ENCODE data around the gene SCARB1. TPM values are rescaled to one million over a fixed set of nuclear protein-coding genes. Genes with fewer than 3 reads are reported as not detected.
A peak's percentile ranks its signal among the peaks of the same experiment; 100 is the strongest.

The SCARB1 gene
- polyA plus RNA-seq, 2 donors, result 7.4 to 8.6 TPM

DNA sequence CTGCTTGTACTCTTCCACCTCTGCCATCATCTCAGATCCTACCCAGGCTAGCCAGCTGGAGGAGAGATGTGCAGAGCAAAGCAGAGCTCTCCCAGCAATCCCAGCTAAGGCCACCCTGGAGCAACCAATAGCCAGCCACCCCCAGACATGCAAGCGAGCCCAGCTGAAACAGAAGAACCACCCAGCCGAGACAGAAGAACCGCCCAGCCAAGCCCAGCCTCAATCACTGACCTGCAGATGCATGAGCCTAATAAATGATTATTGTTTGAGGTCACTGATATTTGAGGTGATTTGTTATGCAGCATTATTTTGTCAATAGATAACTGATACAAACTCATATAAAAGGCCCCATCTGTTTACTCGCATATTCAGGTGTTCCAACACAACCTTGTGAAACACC, 106.3 kb downstream of the SCARB1 start:
- H3K27me3 ChIP-seq (ENCODE audit: control insufficient read depth in 1 of 2, insufficient read depth in 2 of 2, low read length in 2 of 2), result no peaks in the 10 kb centered on the region
- H3K9me3 ChIP-seq (ENCODE audit: control insufficient read depth in 2 of 2, insufficient read depth in 1 of 2, low read depth in 1 of 2, low read length in 1 of 2), result peaks cover 0 to 15% of the 10 kb centered on the region in 2 donors
- peaks cover 0 to 8% of the 10 kb centered on the region in 2 donors for H3K4me1 ChIP-seq (ENCODE audit: control insufficient read depth in 2 of 2, insufficient read depth in 2 of 2, low read length in 1 of 2)
- no peaks in the 10 kb centered on the region for H3K36me3 ChIP-seq (ENCODE audit: control insufficient read depth in 2 of 2, insufficient read depth in 2 of 2, low read length in 1 of 2)
- no peak overlapping the region for H3K4me3 ChIP-seq (ENCODE audit: low read depth in 1 of 2, low read length in 2 of 2)
- 95 to 100% methylated on average over 4 of the region's 4 CpGs for WGBS, 2 donors
- H3K27ac ChIP-seq (ENCODE audit: low read depth in 2 of 2, low read length in 1 of 2), result no peak overlapping the region

DNA sequence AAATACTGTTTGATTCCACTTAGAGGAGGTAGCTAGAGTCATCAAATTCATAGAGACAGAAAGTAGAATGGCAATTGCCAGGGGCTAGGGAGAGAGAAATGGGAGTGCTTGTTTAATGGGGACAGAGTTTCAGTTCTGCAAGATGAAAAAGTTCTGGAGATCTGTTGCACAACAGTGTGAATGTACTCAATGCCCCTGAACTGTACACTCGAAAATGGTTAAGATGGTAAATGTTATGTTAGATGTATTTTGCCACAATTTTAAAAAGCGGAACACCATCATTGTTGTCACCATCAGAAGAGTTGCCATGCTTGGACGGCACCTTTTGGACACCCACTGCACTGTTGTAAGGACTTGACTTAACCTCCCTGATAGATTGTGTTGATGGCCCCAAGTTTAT, 106.9 kb downstream of the SCARB1 start:
- Histone ChIP-seq H3K36me3 (ENCODE audit: control insufficient read depth in 2 of 2, insufficient read depth in 2 of 2, low read length in 1 of 2) (no peaks in the 10 kb centered on the region), H3K9me3 (ENCODE audit: control insufficient read depth in 2 of 2, insufficient read depth in 1 of 2, low read depth in 1 of 2, low read length in 1 of 2) (peaks cover 0 to 14% of the 10 kb centered on the region in 2 donors), H3K4me1 (ENCODE audit: control insufficient read depth in 2 of 2, insufficient read depth in 2 of 2, low read length in 1 of 2) (peaks cover 0 to 8% of the 10 kb centered on the region in 2 donors), H3K27ac (ENCODE audit: low read depth in 2 of 2, low read length in 1 of 2) (no peak overlapping the region), H3K27me3 (ENCODE audit: control insufficient read depth in 1 of 2, insufficient read depth in 2 of 2, low read length in 2 of 2) (no peaks in the 10 kb centered on the region), H3K4me3 (ENCODE audit: low read depth in 1 of 2, low read length in 2 of 2) (no peak overlapping the region)
- 93 to 96% methylated on average over 3 of the region's 3 CpGs for WGBS, 2 donors

DNA sequence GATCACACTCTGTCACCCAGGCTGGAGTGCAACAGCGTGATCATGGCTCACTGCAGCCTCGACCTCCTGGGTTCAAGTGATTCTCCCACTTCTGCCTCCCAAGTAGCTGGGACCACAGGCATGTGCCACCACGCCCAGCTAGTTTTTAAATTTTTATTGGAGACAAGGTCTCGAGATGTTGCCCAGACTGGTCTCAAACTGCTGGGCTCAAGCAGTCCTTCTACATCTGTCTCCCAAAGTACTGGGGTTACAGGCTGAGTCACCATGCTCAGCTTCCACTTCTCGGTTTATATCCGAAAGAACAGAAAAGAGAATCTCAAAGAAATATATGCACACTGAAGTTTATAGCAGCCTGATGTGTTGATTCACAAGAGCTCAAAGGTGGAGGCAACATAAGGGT, 107.5 kb downstream of the SCARB1 start:
- WGBS, 2 donors, result 73 to 84% methylated on average over 6 of the region's 6 CpGs
- no peaks in the 10 kb centered on the region for H3K36me3 ChIP-seq (ENCODE audit: control insufficient read depth in 2 of 2, insufficient read depth in 2 of 2, low read length in 1 of 2)
- H3K27me3 ChIP-seq (ENCODE audit: control insufficient read depth in 1 of 2, insufficient read depth in 2 of 2, low read length in 2 of 2), result no peaks in the 10 kb centered on the region
- no peak overlapping the region for H3K4me3 ChIP-seq (ENCODE audit: low read depth in 1 of 2, low read length in 2 of 2)
- peaks cover 0 to 14% of the 10 kb centered on the region in 2 donors for H3K9me3 ChIP-seq (ENCODE audit: control insufficient read depth in 2 of 2, insufficient read depth in 1 of 2, low read depth in 1 of 2, low read length in 1 of 2)
- peak overlapping the region; percentile 79 to 84 for H3K27ac ChIP-seq (ENCODE audit: low read depth in 2 of 2, low read length in 1 of 2)
- H3K4me1 ChIP-seq (ENCODE audit: control insufficient read depth in 2 of 2, insufficient read depth in 2 of 2, low read length in 1 of 2), result peaks cover 0 to 8% of the 10 kb centered on the region in 2 donors

DNA sequence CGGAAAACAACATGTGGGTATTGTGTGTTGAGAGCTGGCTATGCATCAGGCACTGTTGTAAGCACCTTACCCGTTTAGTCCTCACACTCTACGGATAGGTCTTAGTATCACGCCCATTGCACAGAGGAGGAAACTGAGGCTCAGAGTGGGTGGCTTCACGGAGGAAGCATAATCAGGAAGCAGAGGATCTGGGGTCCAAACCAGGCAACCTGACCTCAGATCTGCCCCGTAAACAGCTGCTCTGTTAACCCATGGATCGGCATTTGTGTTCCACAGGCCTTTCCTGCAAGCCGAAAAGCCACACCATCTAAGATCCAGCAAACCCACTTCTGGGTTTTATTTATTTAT, 107.9 kb downstream of the SCARB1 start:
- peaks cover 0 to 8% of the 10 kb centered on the region in 2 donors for H3K4me1 ChIP-seq (ENCODE audit: control insufficient read depth in 2 of 2, insufficient read depth in 2 of 2, low read length in 1 of 2)
- no peaks in the 10 kb centered on the region for H3K27me3 ChIP-seq (ENCODE audit: control insufficient read depth in 1 of 2, insufficient read depth in 2 of 2, low read length in 2 of 2)
- no peaks in the 10 kb centered on the region for H3K36me3 ChIP-seq (ENCODE audit: control insufficient read depth in 2 of 2, insufficient read depth in 2 of 2, low read length in 1 of 2)
- H3K9me3 ChIP-seq (ENCODE audit: control insufficient read depth in 2 of 2, insufficient read depth in 1 of 2, low read depth in 1 of 2, low read length in 1 of 2), result peaks cover 0 to 14% of the 10 kb centered on the region in 2 donors
- peak overlapping the region; percentile 79 to 84 for H3K27ac ChIP-seq (ENCODE audit: low read depth in 2 of 2, low read length in 1 of 2)
- H3K4me3 ChIP-seq (ENCODE audit: low read depth in 1 of 2, low read length in 2 of 2), result no peak overlapping the region
- 84% methylated on average over 8 of the region's 8 CpGs for WGBS, 2 donors

DNA sequence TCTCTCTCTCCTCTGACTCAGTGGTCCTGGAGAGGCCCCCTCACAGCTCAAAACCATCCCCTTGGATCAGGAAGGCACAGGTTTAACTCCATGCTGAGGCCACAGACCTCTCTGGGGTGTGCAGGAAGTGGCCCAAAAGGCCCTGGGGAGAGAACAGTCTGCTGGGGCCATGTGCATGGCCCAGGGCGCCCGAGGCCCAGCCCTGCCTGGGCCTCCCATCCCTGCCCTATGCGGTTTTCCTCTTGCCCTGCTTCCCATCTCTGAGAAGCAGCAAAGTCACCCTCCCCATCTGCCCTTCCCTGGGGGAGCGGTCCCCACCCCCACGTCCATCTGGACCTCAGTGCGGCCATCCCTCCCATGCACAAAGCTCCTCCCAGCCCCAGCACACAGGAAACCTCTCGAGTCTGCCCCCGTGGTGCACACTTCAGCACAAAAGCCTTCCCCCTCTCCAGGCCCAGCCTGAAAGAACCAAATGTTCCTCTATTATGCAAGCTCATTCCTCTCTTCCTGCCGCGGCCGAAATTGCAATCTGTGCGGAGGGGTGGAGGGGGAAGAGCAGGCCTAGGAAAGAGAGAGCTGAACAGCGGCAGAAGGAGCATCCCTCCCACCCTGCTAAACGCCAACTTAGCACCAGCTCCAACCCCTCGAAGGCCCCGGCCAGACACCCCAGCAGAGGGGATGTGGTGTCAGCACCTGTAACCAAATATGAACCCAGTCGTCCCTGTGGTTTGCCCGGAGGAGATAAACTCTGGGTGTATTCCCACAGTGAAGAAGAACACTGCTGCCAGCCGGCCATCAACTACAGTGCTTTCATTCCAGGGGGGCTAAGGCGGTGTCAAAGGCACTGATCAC, 108.5 kb downstream of the SCARB1 start:
- WGBS, 2 donors, result 45 to 58% methylated on average over 19 to 20 of the region's 20 CpGs
- peaks cover 0 to 6% of the 10 kb centered on the region in 2 donors for H3K4me1 ChIP-seq (ENCODE audit: control insufficient read depth in 2 of 2, insufficient read depth in 2 of 2, low read length in 1 of 2)
- no peak overlapping the region for H3K4me3 ChIP-seq (ENCODE audit: low read depth in 1 of 2, low read length in 2 of 2)
- no peaks in the 10 kb centered on the region for H3K27me3 ChIP-seq (ENCODE audit: control insufficient read depth in 1 of 2, insufficient read depth in 2 of 2, low read length in 2 of 2)
- H3K27ac ChIP-seq (ENCODE audit: low read depth in 2 of 2, low read length in 1 of 2), result peak overlapping the region; percentile 79 to 84
- H3K36me3 ChIP-seq (ENCODE audit: control insufficient read depth in 2 of 2, insufficient read depth in 2 of 2, low read length in 1 of 2), result no peaks in the 10 kb centered on the region
- peaks cover 0 to 14% of the 10 kb centered on the region in 2 donors for H3K9me3 ChIP-seq (ENCODE audit: control insufficient read depth in 2 of 2, insufficient read depth in 1 of 2, low read depth in 1 of 2, low read length in 1 of 2)

DNA sequence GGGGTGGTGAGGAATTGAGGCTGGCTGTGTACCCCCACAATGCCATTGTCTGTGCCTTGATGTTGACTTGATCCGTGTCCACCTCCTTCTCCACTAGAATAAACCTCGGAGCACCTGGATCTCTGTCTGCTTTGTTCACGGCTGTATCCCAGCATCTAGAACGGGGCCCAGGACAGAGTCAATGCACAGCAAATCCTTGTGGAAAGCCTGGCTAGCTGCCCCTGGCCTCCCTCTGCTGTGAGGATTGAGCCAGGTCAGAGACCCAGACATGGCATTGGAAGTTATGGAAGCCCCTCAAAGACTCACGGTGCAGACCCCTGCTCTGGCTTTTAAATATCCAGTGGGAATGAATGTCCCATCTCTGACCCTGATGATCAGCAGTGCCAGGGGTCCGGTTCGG, 109.2 kb downstream of the SCARB1 start:
- Histone ChIP-seq H3K27me3 (ENCODE audit: control insufficient read depth in 1 of 2, insufficient read depth in 2 of 2, low read length in 2 of 2) (no peaks in the 10 kb centered on the region), H3K36me3 (ENCODE audit: control insufficient read depth in 2 of 2, insufficient read depth in 2 of 2, low read length in 1 of 2) (no peaks in the 10 kb centered on the region), H3K4me3 (ENCODE audit: low read depth in 1 of 2, low read length in 2 of 2) (no peak overlapping the region), H3K4me1 (ENCODE audit: control insufficient read depth in 2 of 2, insufficient read depth in 2 of 2, low read length in 1 of 2) (peaks cover 0 to 6% of the 10 kb centered on the region in 2 donors), H3K27ac (ENCODE audit: low read depth in 2 of 2, low read length in 1 of 2) (peak overlapping the region; percentile 52 to 60), H3K9me3 (ENCODE audit: control insufficient read depth in 2 of 2, insufficient read depth in 1 of 2, low read depth in 1 of 2, low read length in 1 of 2) (peaks cover 0 to 14% of the 10 kb centered on the region in 2 donors)
- 85 to 88% methylated on average over 7 of the region's 7 CpGs for WGBS, 2 donors

DNA sequence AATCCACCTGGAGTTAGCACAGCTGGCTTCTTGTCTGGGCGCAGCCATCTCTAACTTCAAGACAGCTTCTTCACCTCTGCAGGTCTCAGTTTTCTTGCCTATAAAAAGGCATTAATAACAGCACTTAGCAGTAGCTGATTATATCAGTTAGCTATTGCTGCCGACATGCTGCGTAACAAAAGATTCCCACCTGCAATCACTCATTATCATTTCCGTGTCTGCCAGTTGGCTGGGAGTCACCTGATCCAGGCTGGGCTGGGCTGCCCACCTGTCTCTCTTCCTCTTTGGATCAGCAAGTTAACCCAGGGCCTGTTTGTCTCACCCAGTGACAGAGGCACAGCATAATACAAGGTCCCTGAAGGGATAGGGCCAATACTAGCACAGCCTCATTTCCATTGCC, 109.7 kb downstream of the SCARB1 start:
- H3K27me3 ChIP-seq (ENCODE audit: control insufficient read depth in 1 of 2, insufficient read depth in 2 of 2, low read length in 2 of 2), result no peaks in the 10 kb centered on the region

DNA sequence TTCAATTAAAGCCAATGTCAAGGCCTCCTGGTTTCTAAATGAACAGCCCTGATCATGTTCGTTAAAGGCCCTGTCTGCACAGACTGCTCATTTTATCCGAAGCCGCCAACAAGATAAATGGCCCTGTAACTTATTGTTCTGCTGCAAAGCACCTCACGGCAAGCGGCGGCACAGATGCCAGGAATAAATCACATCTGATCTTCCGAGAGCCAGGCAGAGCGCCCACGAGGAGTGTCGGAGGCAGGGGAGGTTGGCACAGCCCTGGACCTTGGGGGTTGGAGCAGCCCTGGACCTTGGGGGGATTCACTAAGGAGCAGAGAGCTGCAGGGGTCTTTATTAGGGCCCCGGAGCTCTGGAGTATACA, 110.5 kb downstream of the SCARB1 start:
- 45 to 58% methylated on average over 11 of the region's 11 CpGs for WGBS, 2 donors

More for the DNA sequence above, 109.7 kb downstream of the SCARB1 start:
- Histone ChIP-seq H3K36me3 (ENCODE audit: control insufficient read depth in 2 of 2, insufficient read depth in 2 of 2, low read length in 1 of 2) (no peaks in the 10 kb centered on the region), H3K4me1 (ENCODE audit: control insufficient read depth in 2 of 2, insufficient read depth in 2 of 2, low read length in 1 of 2) (peaks cover 0 to 6% of the 10 kb centered on the region in 2 donors), H3K4me3 (ENCODE audit: low read depth in 1 of 2, low read length in 2 of 2) (no peak overlapping the region), H3K9me3 (ENCODE audit: control insufficient read depth in 2 of 2, insufficient read depth in 1 of 2, low read depth in 1 of 2, low read length in 1 of 2) (peaks cover 0 to 14% of the 10 kb centered on the region in 2 donors), H3K27ac (ENCODE audit: low read depth in 2 of 2, low read length in 1 of 2) (peak overlapping the region in 1 of 2 donors; percentile 60)
- WGBS, 2 donors, result 94 to 95% methylated on average over 4 of the region's 4 CpGs

DNA sequence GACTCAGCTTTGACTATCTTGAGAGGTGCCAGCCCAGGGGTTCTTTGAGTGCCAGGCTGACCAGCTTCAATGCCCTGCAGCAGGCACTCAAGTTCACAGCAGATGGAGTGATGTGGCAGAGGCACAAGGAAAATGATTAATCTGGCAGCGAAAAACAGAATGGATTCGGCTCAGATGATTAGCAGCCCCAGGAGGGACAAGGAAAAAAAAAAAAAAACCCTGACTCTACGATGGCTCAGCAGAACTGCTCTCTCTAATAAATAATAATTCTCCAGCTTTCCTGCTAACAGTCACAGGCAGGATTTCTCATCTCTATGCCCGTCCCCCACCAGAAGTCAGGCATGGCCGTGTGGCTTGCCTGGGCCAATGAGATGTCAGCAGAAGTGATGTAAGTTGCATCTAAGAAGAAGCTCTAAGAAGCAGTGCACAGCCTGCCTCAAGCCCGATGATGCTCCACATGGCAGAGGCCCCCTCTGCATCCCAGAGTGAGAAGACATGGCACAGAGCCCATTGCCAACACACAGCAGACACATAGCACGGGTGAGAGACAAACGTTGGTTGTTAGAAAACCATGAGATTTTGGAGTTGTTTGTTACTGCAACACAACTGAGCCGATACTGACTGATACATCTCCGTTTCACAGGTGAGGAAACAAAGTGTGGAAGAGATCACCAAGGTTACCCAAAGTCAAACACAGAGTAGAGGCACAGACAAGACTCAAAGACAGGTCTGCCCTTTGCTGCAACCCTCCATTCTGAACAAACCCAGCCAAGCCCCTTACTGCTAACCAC, 111.0 kb downstream of the SCARB1 start:
- H3K9me3 ChIP-seq (ENCODE audit: control insufficient read depth in 2 of 2, insufficient read depth in 1 of 2, low read depth in 1 of 2, low read length in 1 of 2), result peaks cover 0 to 14% of the 10 kb centered on the region in 2 donors
- H3K4me1 ChIP-seq (ENCODE audit: control insufficient read depth in 2 of 2, insufficient read depth in 2 of 2, low read length in 1 of 2), result peaks cover 0 to 6% of the 10 kb centered on the region in 2 donors
- WGBS, 2 donors, result 63 to 68% methylated on average over 10 of the region's 10 CpGs
- peak overlapping the region; percentile 13 to 70 for H3K27ac ChIP-seq (ENCODE audit: low read depth in 2 of 2, low read length in 1 of 2)
- no peaks in the 10 kb centered on the region for H3K36me3 ChIP-seq (ENCODE audit: control insufficient read depth in 2 of 2, insufficient read depth in 2 of 2, low read length in 1 of 2)
- H3K4me3 ChIP-seq (ENCODE audit: low read depth in 1 of 2, low read length in 2 of 2), result no peak overlapping the region
- no peaks in the 10 kb centered on the region for H3K27me3 ChIP-seq (ENCODE audit: control insufficient read depth in 1 of 2, insufficient read depth in 2 of 2, low read length in 2 of 2)

More for the DNA sequence above, 110.5 kb downstream of the SCARB1 start:
- Histone ChIP-seq H3K4me3 (ENCODE audit: low read depth in 1 of 2, low read length in 2 of 2) (no peak overlapping the region), H3K9me3 (ENCODE audit: control insufficient read depth in 2 of 2, insufficient read depth in 1 of 2, low read depth in 1 of 2, low read length in 1 of 2) (peaks cover 0 to 14% of the 10 kb centered on the region in 2 donors), H3K27ac (ENCODE audit: low read depth in 2 of 2, low read length in 1 of 2) (peak overlapping the region; percentile 13 to 70), H3K4me1 (ENCODE audit: control insufficient read depth in 2 of 2, insufficient read depth in 2 of 2, low read length in 1 of 2) (peaks cover 0 to 6% of the 10 kb centered on the region in 2 donors), H3K27me3 (ENCODE audit: control insufficient read depth in 1 of 2, insufficient read depth in 2 of 2, low read length in 2 of 2) (no peaks in the 10 kb centered on the region), H3K36me3 (ENCODE audit: control insufficient read depth in 2 of 2, insufficient read depth in 2 of 2, low read length in 1 of 2) (no peaks in the 10 kb centered on the region)
